ENCODE results near the gene MARCHF5.

DNA sequence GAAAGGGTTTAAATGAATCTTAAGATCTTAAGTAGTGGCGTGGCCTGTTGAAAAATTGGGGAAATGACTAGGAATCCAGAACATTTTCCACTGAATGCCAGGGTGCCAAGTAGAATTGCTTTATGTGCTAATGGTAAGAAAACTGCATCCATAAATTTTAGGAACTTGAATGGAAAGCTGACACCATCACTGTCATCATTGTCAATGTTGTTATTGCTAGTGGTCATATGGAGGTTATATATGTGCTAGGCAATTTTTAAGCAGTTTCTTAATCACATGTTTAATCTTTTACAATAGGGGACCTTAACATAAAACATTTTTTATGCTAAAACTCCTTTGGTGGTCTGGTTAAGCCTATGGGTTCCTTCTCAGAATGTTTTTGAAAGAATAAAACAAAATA lies 13.1 kb downstream of the MARCHF5 start:
- TF ChIP-seq TAF1 (IDR thresholded peaks at IDR 0.05; ENCODE audit: borderline replicate concordance, insufficient read depth, low read length), result no peak
- TF ChIP-seq, protein P1, sequence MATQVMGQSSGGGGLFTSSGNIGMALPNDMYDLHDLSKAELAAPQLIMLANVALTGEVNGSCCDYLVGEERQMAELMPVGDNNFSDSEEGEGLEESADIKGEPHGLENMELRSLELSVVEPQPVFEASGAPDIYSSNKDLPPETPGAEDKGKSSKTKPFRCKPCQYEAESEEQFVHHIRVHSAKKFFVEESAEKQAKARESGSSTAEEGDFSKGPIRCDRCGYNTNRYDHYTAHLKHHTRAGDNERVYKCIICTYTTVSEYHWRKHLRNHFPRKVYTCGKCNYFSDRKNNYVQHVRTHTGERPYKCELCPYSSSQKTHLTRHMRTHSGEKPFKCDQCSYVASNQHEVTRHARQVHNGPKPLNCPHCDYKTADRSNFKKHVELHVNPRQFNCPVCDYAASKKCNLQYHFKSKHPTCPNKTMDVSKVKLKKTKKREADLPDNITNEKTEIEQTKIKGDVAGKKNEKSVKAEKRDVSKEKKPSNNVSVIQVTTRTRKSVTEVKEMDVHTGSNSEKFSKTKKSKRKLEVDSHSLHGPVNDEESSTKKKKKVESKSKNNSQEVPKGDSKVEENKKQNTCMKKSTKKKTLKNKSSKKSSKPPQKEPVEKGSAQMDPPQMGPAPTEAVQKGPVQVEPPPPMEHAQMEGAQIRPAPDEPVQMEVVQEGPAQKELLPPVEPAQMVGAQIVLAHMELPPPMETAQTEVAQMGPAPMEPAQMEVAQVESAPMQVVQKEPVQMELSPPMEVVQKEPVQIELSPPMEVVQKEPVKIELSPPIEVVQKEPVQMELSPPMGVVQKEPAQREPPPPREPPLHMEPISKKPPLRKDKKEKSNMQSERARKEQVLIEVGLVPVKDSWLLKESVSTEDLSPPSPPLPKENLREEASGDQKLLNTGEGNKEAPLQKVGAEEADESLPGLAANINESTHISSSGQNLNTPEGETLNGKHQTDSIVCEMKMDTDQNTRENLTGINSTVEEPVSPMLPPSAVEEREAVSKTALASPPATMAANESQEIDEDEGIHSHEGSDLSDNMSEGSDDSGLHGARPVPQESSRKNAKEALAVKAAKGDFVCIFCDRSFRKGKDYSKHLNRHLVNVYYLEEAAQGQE (IDR thresholded peaks at IDR 0.05; ENCODE audit: insufficient read depth in 1 of 2, low read depth in 2 of 2, low read length in 2 of 2), result no peak
- no peak for TF ChIP-seq POLR2AphosphoS5 (IDR thresholded peaks at IDR 0.05; ENCODE audit: low read depth, low read length)
- no peak for TF ChIP-seq SIN3A (IDR thresholded peaks at IDR 0.05; ENCODE audit: borderline replicate concordance, insufficient read depth, low read length)
